NB4 (cell line): ENCODE measurements around the gene GALNT12.

Source experiments
- DNase-seq: peaks from one replicate; pipeline ENCODE4 v3.0.0; 2010; ENCODE audit warnings: low read depth
- H3K4me3 ChIP-seq: one replicate; pipeline ENCODE4 v1.5.1; 2011; ENCODE audit warnings: mild to moderate bottlenecking, low read depth, low read length, moderate library complexity
- CTCF ChIP-seq: IDR thresholded peaks from one replicate; pipeline ENCODE4 v1.5.1; 2012; ENCODE audit warnings: low read depth, low read length
- MYC ChIP-seq: IDR thresholded peaks from 2 replicates; pipeline ENCODE4 v1.6.1; 2011; ENCODE audit warnings: low read depth, low read length
- POLR2A ChIP-seq: IDR thresholded peaks from 2 replicates; pipeline ENCODE4 v1.6.1; 2011; ENCODE audit warnings: mild to moderate bottlenecking; ENCODE audit not compliant: insufficient read length; ENCODE audit errors: extremely low read depth
- TF ChIP-seq, protein P1 (sequence below): IDR thresholded peaks from 2 replicates; pipeline ENCODE4 v1.6.1; 2011; ENCODE audit warnings: low read depth, low read length

The GALNT12 gene, protein sequence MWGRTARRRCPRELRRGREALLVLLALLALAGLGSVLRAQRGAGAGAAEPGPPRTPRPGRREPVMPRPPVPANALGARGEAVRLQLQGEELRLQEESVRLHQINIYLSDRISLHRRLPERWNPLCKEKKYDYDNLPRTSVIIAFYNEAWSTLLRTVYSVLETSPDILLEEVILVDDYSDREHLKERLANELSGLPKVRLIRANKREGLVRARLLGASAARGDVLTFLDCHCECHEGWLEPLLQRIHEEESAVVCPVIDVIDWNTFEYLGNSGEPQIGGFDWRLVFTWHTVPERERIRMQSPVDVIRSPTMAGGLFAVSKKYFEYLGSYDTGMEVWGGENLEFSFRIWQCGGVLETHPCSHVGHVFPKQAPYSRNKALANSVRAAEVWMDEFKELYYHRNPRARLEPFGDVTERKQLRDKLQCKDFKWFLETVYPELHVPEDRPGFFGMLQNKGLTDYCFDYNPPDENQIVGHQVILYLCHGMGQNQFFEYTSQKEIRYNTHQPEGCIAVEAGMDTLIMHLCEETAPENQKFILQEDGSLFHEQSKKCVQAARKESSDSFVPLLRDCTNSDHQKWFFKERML

GRCh38 chr9:98807070-98807813 lies at the start of gene GALNT12:
Gene GALNT12 (plus strand): TSS chr9:98807670. CDS start chr9:98807699, 29 bp downstream.
- TF ChIP-seq POLR2A = no peak
- H3K4me3 ChIP-seq = peak within 1 kb of the TSS; percentile 49
- peak; percentile 58 for DNase-seq

DNA sequence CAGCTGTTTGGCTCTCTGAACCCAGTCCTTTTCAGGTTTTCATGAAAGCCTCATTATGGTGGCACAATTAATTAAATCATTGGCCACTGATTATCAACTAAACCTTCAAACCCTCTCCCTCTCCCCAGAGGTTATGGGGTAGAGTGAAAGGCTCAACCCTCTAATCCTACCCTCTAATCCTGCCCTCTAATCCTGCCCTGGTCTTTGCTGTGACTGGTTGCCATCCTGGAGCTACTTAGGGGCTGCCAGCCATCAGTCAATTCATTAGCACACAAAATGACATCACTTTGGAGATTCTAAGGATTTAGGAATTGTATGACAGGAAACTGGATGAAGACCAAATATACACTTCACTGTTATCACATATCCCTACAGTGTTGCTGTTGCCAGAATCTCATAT lies 47.2 kb upstream of the GALNT12 start:
- no peak overlapping the region for H3K4me3 ChIP-seq
- DNase-seq = no peak
- TF ChIP-seq, protein P1, sequence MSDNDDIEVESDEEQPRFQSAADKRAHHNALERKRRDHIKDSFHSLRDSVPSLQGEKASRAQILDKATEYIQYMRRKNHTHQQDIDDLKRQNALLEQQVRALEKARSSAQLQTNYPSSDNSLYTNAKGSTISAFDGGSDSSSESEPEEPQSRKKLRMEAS = no peak
- TF ChIP-seq CTCF (no peak), MYC (no peak), POLR2A (no peak)

DNA sequence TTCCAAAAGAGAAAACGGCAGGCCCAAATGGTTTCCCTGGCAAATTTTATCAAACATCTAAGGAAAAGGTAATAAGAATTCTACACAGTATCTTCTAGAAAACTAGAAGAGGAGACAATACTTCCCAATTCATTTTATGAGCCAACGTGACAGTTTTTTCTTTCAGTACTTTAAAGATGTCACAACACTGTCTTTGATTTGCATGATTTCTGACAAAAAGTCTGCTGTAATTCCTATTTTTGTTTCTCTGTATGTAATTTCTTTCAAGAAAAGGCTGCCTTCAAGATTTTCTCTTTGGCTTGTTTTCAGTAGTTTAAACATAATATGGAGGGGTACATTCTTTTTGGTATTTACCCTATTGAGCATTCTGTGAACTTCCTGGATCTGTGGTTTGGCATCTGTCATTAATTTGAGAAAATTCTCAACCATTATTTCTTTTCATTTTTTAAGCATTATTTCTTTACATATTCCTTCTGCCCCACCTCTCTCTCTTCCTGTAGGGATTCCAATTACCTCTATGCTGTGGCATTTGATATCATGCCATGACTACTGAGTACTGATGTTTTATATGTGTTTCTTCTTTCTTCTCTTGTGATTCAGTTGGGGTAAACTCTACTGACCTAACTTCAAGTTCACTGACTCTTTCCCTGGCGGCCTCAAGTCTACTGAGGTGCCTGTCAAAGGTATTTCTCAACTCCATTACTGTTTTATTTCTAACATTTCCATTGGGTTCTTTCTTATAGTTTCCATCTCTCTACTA lies 43.3 kb upstream of the GALNT12 start:
- no peak for TF ChIP-seq CTCF
- TF ChIP-seq, protein P1 = no peak
- TF ChIP-seq MYC = no peak
- TF ChIP-seq POLR2A = no peak
- H3K4me3 ChIP-seq = no peak overlapping the region
- no peak for DNase-seq

DNA sequence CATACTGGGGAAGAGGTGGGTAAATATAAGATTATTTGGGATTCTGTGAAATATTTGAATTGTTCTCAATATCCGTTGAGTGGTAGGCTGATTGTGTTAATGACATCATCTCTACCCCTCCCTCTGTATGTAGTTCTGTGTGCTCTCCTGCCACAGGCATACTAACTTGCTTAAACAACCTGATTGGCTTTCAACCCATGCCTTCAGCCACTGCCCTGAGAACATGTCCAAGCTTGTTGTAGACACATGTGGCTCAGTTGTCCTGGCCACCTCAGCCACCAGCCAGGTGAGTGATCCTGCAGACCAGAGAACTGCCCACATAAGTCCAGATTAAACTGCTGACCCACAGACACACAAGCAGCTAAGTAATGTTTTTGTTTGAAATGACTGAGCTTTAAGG lies 42.2 kb upstream of the GALNT12 start:
- TF ChIP-seq, protein P1 = no peak
- TF ChIP-seq POLR2A (no peak), MYC (no peak), CTCF (no peak)
- DNase-seq = no peak
- no peak overlapping the region for H3K4me3 ChIP-seq

GRCh38 chr9:98766586-98766985 lies 40.9 kb upstream of the GALNT12 start:
- DNase-seq = peak; percentile 78
- TF ChIP-seq, protein P1 = no peak
- no peak for TF ChIP-seq MYC
- TF ChIP-seq POLR2A = no peak
- TF ChIP-seq CTCF = no peak
- H3K4me3 ChIP-seq = no peak overlapping the region
